Esophagus muscularis mucosa (tissue), 4 donors: ENCODE results near the gene ODF2. TPM values are rescaled to one million over a fixed set of nuclear protein-coding genes. Genes with fewer than 3 reads are reported as not detected.
A peak's percentile ranks its signal among the peaks of the same experiment; 100 is the strongest.
"Not testable (repeated sequence)": the region's sequence is repeated elsewhere in the genome, so short reads cannot be mapped to it uniquely, and the experiment has no call there.

Source experiments
- DNase-seq: peaks from one replicate; pipeline ENCODE4 v3.0.0-alpha.2; 2017; ENCODE audit errors: extremely low spot score
- H3K27ac ChIP-seq, 4 donors: fragments of 200-600 bp; sonication (generic); replicated peaks in 1 of 4; 1 replicate in 3 of 4; 2 replicates in 1 of 4; pipeline ENCODE4 v1.5.1; 2016 to 2019; ENCODE audit warnings: mild to moderate bottlenecking in 1 of 4
- H3K27me3 ChIP-seq, 4 donors: fragments of 200-600 bp; sonication (generic); one replicate each; pipeline versions ENCODE4 v1.5.1 to v1.6.0; 2016 to 2019
- H3K36me3 ChIP-seq, 4 donors: fragments of 200-600 bp; sonication (generic); one replicate each; pipeline ENCODE4 v1.5.1; 2016 to 2019
- H3K4me1 ChIP-seq, 4 donors: fragments of 200-600 bp; sonication (generic); one replicate each; pipeline ENCODE4 v1.5.1; 2016 to 2019
- H3K4me3 ChIP-seq, 4 donors: fragments of 200-600 bp; sonication (generic); 1 replicate in 2 of 4; 2 replicates in 2 of 4; pipeline ENCODE4 v1.5.1; 2016 to 2019; ENCODE audit warnings: mild to moderate bottlenecking in 4 of 4, moderate library complexity in 1 of 4
- H3K9me3 ChIP-seq, 4 donors: fragments of 200-600 bp; sonication (generic); 1 replicate in 3 of 4; 2 replicates in 1 of 4; pipeline ENCODE4 v1.5.1; 2016 to 2019
- EP300 ChIP-seq: sonication (generic); formaldehyde crosslinking; IDR thresholded peaks from one replicate; pipeline ENCODE4 v1.6.1; 2017; ENCODE audit warnings: antibody characterized with exemption
- POLR2A ChIP-seq: fragments of 450-650 bp; IDR thresholded peaks from one replicate; pipeline ENCODE4 v1.6.1; 2017; ENCODE audit warnings: antibody characterized with exemption, moderate library complexity, mild to moderate bottlenecking, low read depth
- POLR2AphosphoS5 ChIP-seq, 2 donors: sonication (generic); formaldehyde crosslinking; IDR thresholded peaks; one replicate each; pipeline ENCODE4 v1.6.1; 2017; ENCODE audit warnings: antibody characterized with exemption in 2 of 2
- WGBS: methylation state at CpG from one replicate; pipeline ENCODE4 v1.1.5; 2018; 5-methylcytosine and 5-hydroxymethylcytosine counted together
- intact Hi-C: fragments of 100-400 bp; cut with DNase I; formaldehyde crosslinking; loops from one replicate; pipeline ENCODE4 v1.15.1; 2023
- total RNA-seq, 4 donors: library from RNA; depleted of rRNA; stranded (reverse); fragments of >200 nt; gene quantifications; one replicate each; pipeline versions ENCODE4 v1.1.0 to v1.2.1, GENCODE V29; 2016
- TF ChIP-seq, protein P1 (sequence below), 3 experiments: fragments of 200-600 bp in 2 of 3; fragments of 450-650 bp in 1 of 3; sonication (generic) in 2 of 3; IDR thresholded peaks; one replicate each; pipeline ENCODE4 v1.5.1; 2017 to 2019; ENCODE audit warnings: antibody characterized with exemption in 3 of 3, mild to moderate bottlenecking in 2 of 3, moderate library complexity in 1 of 3

ODF2 gene
- total RNA-seq, 4 donors from 2014 or later: 18.1 to 34.3 (median 23.0) TPM

DNA sequence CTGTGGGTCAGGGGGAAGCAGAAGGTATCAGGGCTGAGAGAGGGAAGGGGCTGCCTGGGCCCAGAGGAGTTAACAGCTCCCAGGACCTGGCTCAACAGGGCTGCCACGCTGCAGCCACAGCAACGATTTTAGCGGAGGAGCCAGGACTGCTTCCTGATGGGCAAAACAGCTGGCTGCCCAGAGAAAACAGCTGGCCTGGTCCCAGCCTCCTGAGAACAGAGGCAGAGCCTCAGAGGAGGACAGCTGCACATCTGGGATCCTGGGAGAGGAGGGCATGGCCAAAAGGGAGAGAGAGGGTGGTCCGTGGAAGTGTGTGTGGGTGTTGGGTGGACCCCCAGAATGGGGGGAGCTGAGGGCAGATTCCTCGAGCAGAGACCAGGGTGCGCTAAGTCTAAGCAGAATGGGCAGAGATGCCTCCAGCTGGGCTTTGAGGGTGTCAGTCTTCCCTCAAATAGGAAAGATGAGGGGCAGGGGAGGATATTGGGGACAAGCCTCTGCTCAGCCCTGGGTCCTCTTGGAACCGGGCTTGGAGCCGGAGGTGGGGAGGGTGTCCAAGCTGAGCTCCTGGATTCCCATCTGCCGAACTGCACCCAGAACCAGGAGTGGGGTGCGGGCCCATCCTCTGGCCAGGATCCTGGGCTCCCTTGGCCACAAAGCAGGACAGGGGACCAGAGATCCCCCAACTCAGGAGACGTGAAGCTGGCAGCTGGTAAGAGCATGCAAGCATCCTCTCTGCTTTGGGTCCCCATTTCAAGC lies 44.3 kb upstream of the ODF2 start:
- Histone ChIP-seq H3K27me3 (peaks cover 0 to 84% (median 3%) of the 10 kb centered on the region in 4 donors), H3K9me3 (no peaks in the 10 kb centered on the region), H3K27ac (no peak overlapping the region), H3K36me3 (no peaks in the 10 kb centered on the region), H3K4me3 (no peak overlapping the region), H3K4me1 (peaks cover 0 to 6% (median 5%) of the 10 kb centered on the region in 4 donors)
- DNase-seq: no peak
- intact Hi-C loops: loop anchor here (5.0 kb wide), 1 partner anchor 49 kb away; no protein-coding TSS in a partner anchor
- no peak for TF ChIP-seq POLR2A
- TF ChIP-seq, protein P1, sequence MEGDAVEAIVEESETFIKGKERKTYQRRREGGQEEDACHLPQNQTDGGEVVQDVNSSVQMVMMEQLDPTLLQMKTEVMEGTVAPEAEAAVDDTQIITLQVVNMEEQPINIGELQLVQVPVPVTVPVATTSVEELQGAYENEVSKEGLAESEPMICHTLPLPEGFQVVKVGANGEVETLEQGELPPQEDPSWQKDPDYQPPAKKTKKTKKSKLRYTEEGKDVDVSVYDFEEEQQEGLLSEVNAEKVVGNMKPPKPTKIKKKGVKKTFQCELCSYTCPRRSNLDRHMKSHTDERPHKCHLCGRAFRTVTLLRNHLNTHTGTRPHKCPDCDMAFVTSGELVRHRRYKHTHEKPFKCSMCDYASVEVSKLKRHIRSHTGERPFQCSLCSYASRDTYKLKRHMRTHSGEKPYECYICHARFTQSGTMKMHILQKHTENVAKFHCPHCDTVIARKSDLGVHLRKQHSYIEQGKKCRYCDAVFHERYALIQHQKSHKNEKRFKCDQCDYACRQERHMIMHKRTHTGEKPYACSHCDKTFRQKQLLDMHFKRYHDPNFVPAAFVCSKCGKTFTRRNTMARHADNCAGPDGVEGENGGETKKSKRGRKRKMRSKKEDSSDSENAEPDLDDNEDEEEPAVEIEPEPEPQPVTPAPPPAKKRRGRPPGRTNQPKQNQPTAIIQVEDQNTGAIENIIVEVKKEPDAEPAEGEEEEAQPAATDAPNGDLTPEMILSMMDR (IDR thresholded peaks at IDR 0.05): no peak
- no peak for TF ChIP-seq POLR2AphosphoS5 (IDR thresholded peaks at IDR 0.05)
- no peak for TF ChIP-seq EP300
- WGBS: 49% methylated on average over 9 of the region's 11 CpGs

DNA sequence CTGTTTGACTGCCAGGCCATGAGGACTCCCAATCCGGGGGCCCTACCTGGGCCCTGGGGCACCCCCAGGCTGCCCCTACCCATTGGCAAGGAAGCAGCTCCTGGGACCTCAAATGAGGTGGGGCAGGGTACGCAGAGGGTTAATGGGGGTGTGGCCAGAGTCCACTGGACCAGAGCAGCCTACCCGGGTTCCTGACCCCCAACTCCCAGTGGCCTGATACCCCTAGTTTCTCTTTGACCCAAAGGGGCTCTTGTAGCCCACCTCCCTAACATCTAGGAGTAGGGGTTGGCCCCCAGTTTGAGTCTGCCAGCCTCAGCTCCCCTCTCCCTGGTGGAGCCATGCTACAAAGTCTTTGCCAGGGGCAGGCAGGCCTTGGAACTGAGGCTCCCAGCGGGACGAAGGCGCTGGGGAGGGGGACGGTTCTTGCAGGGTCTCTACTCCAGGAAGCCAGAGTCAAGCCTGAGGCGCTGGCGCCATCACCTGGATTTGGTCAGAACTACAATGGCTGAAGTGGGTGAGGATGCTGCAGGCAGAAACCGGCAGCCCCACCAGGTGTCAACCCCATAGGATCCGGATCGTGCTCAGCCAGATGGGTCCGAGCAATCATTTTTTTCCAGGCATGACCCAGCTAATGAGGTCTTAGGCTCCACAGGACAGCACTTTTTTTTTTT lies 43.6 kb upstream of the ODF2 start:
- Histone ChIP-seq H3K36me3 (no peaks in the 10 kb centered on the region), H3K9me3 (no peaks in the 10 kb centered on the region), H3K4me3 (no peak overlapping the region), H3K27me3 (peaks cover 0 to 82% (median 3%) of the 10 kb centered on the region in 4 donors), H3K4me1 (peaks cover 0 to 6% (median 5%) of the 10 kb centered on the region in 4 donors), H3K27ac (no peak overlapping the region)
- DNase-seq: no peak
- WGBS: 8% methylated on average over 10 of the region's 13 CpGs
- TF ChIP-seq, protein P1 (IDR thresholded peaks at IDR 0.05): peak; percentile 42 to 52 (median 47)
- TF ChIP-seq POLR2A (no peak), EP300 (no peak), POLR2AphosphoS5 (IDR thresholded peaks at IDR 0.05) (no peak)
- intact Hi-C loops: loop anchor here (5.0 kb wide), 1 partner anchor 50 kb away; no protein-coding TSS in a partner anchor

GRCh38 chr9:128413728-128414127 lies 42.1 kb upstream of the ODF2 start:
- intact Hi-C loops: loop anchor here (5.0 kb wide), 1 partner anchor 51 kb away; no protein-coding TSS in a partner anchor
- H3K36me3 ChIP-seq, H3K4me3 ChIP-seq, H3K9me3 ChIP-seq, H3K27ac ChIP-seq, DNase-seq, H3K4me1 ChIP-seq: not testable (repeated sequence)
- H3K27me3 ChIP-seq: peaks cover 0 to 67% (median 3%) of the 10 kb centered on the region in 4 donors
- 91% methylated on average over 13 of the region's 13 CpGs for WGBS

- H3K27me3 ChIP-seq: peaks cover 0 to 60% (median 3%) of the 10 kb centered on the region in 4 donors
- no peak for DNase-seq
- H3K27ac ChIP-seq: no peak overlapping the region
- H3K4me3 ChIP-seq: no peak overlapping the region
- H3K4me1 ChIP-seq: peaks cover 7 to 9% (median 8%) of the 10 kb centered on the region in 4 donors
- H3K9me3 ChIP-seq: no peaks in the 10 kb centered on the region
- no peaks in the 10 kb centered on the region for H3K36me3 ChIP-seq
- TF ChIP-seq POLR2AphosphoS5 (IDR thresholded peaks at IDR 0.05): no peak
- no peak for TF ChIP-seq POLR2A
- TF ChIP-seq, protein P1 (IDR thresholded peaks at IDR 0.05): no peak
- TF ChIP-seq EP300: no peak
- WGBS: 55% methylated on average over 3 of the region's 3 CpGs
- intact Hi-C loops: loop anchor here (5.0 kb wide), 1 partner anchor 52 kb away; no protein-coding TSS in a partner anchor
Observed at GRCh38 chr9:128414461-128414860, 41.3 kb upstream of the ODF2 start.

GRCh38 chr9:128415281-128415680 lies 40.5 kb upstream of the ODF2 start:
- TF ChIP-seq, protein P1 (IDR thresholded peaks at IDR 0.05): no peak
- TF ChIP-seq POLR2A (no peak), POLR2AphosphoS5 (IDR thresholded peaks at IDR 0.05) (no peak), EP300 (no peak)
- H3K27me3 ChIP-seq: peaks cover 0 to 55% (median 3%) of the 10 kb centered on the region in 4 donors
- intact Hi-C loops: no loop called here
- H3K27ac ChIP-seq: no peak overlapping the region
- peaks cover 14 to 17% (median 15%) of the 10 kb centered on the region in 4 donors for H3K4me1 ChIP-seq
- H3K9me3 ChIP-seq: no peaks in the 10 kb centered on the region
- 91% methylated on average over 2 of the region's 2 CpGs for WGBS
- no peak overlapping the region for H3K4me3 ChIP-seq
- no peaks in the 10 kb centered on the region for H3K36me3 ChIP-seq
- DNase-seq: no peak
